CD14-positive monocyte (primary cell): ENCODE results near the gene DYNLT4. TPM values are rescaled to one million over a fixed set of nuclear protein-coding genes. Genes with fewer than 3 reads are reported as not detected.

ENCODE experiments used
- DNase-seq, 3 donors: peaks; one replicate each; pipeline ENCODE4 v3.0.0-alpha.2; 2011 to 2022
- H2AFZ ChIP-seq: 2 replicates; pipeline ENCODE4 v1.6.0; 2012; ENCODE audit warnings: mild to moderate bottlenecking, low read depth, low read length, inconsistent platforms; ENCODE audit not compliant: insufficient read depth, poor library complexity, severe bottlenecking
- H3K27ac ChIP-seq, 2 donors: 1 replicate in 1 of 2; 2 replicates in 1 of 2; pipeline ENCODE4 v1.5.1; 2012 to 2013; ENCODE audit warnings: low read length in 2 of 2, control low read depth in 1 of 2, inconsistent platforms in 1 of 2, low read depth in 1 of 2, mild to moderate bottlenecking in 1 of 2
- H3K27me3 ChIP-seq, 2 donors: one replicate each; pipeline versions ENCODE4 v1.6.0 to v1.6.1; 2011 to 2013; ENCODE audit warnings: low read length in 2 of 2; ENCODE audit not compliant: control insufficient read depth in 2 of 2, insufficient read depth in 2 of 2
- H3K36me3 ChIP-seq, 2 donors: replicated peaks in 1 of 2; 1 replicate in 1 of 2; 2 replicates in 1 of 2; pipeline versions ENCODE4 v1.5.1 to v1.6.1; 2012 to 2013; ENCODE audit warnings: low read length in 2 of 2, control low read depth in 1 of 2, inconsistent platforms in 1 of 2, mild to moderate bottlenecking in 1 of 2; ENCODE audit not compliant: insufficient read depth in 2 of 2, control insufficient read depth in 1 of 2
- H3K4me1 ChIP-seq, 2 donors: 1 replicate in 1 of 2; 2 replicates in 1 of 2; pipeline versions ENCODE4 v1.5.1 to v1.6.1; 2012 to 2013; ENCODE audit warnings: low read length in 2 of 2, control low read depth in 1 of 2, inconsistent platforms in 1 of 2, mild to moderate bottlenecking in 1 of 2, moderate library complexity in 1 of 2; ENCODE audit not compliant: insufficient read depth in 2 of 2, control insufficient read depth in 1 of 2
- H3K4me2 ChIP-seq: replicated peaks from 2 replicates; pipeline ENCODE3; 2012; ENCODE audit warnings: low read length, moderate library complexity, mild to moderate bottlenecking; ENCODE audit not compliant: poor library complexity, severe bottlenecking; ENCODE audit errors: extremely low read depth
- H3K4me3 ChIP-seq, 3 experiments: fragments of 200-600 bp in 1 of 3; sonication (generic) in 1 of 3; replicated peaks in 1 of 3; 1 replicate in 2 of 3; 2 replicates in 1 of 3; pipeline ENCODE4 v1.5.1; 2011 to 2013; ENCODE audit warnings: low read length in 3 of 3, mild to moderate bottlenecking in 3 of 3, control low read depth in 2 of 3, low read depth in 2 of 3, inconsistent platforms in 1 of 3, moderate library complexity in 1 of 3
- H3K79me2 ChIP-seq: 2 replicates; pipeline ENCODE4 v1.6.0; 2012; ENCODE audit warnings: mild to moderate bottlenecking, control low read depth, inconsistent platforms, low read length, moderate library complexity; ENCODE audit not compliant: insufficient read depth
- H3K9ac ChIP-seq: 2 replicates; pipeline ENCODE4 v1.6.0; 2017; ENCODE audit warnings: low read length, mild to moderate bottlenecking; ENCODE audit not compliant: insufficient read depth, poor library complexity, severe bottlenecking
- H3K9me3 ChIP-seq, 2 donors: replicated peaks in 1 of 2; 1 replicate in 1 of 2; 2 replicates in 1 of 2; pipeline versions ENCODE4 v1.5.1 to v1.6.1; 2012 to 2013; ENCODE audit warnings: low read length in 2 of 2, control low read depth in 1 of 2; ENCODE audit not compliant: control insufficient read depth in 1 of 2, insufficient read depth in 1 of 2
- H4K20me1 ChIP-seq: 2 replicates; pipeline ENCODE4 v1.6.0; 2012; ENCODE audit warnings: mild to moderate bottlenecking, low read length, control low read depth, moderate library complexity; ENCODE audit not compliant: insufficient read depth
- H3K27ac Mint-ChIP-seq, 7 donors: one replicate each; pipeline ENCODE4 v1.8.0; 2020; ENCODE audit warnings: mild to moderate bottlenecking in 7 of 7, mixed read lengths in 7 of 7, moderate library complexity in 6 of 7, inconsistent platforms in 2 of 7
- H3K27me3 Mint-ChIP-seq, 3 donors: one replicate each; pipeline ENCODE4 v1.8.0; 2021 to 2022; ENCODE audit warnings: low read depth in 3 of 3, mild to moderate bottlenecking in 3 of 3, mixed read lengths in 3 of 3, moderate library complexity in 3 of 3, inconsistent platforms in 1 of 3
- H3K36me3 Mint-ChIP-seq, 2 donors: one replicate each; pipeline ENCODE4 v1.8.0; 2020; ENCODE audit warnings: mixed read lengths in 2 of 2, inconsistent platforms in 1 of 2, mild to moderate bottlenecking in 1 of 2
- H3K4me1 Mint-ChIP-seq: one replicate; pipeline ENCODE4 v1.8.0; 2020; ENCODE audit warnings: mild to moderate bottlenecking, mixed read lengths
- H3K4me3 Mint-ChIP-seq, 2 donors: one replicate each; pipeline ENCODE4 v1.8.0; 2020; ENCODE audit warnings: mild to moderate bottlenecking in 2 of 2, mixed read lengths in 2 of 2, moderate library complexity in 1 of 2
- H3K9me3 Mint-ChIP-seq, 7 donors: one replicate each; pipeline ENCODE4 v1.8.0; 2020 to 2022; ENCODE audit warnings: mixed read lengths in 7 of 7, mild to moderate bottlenecking in 6 of 7, moderate library complexity in 6 of 7, inconsistent platforms in 2 of 7
- CTCF ChIP-seq: fragments of 200-600 bp; IDR thresholded peaks from one replicate; pipeline ENCODE4 v1.8.0; 2022; ENCODE audit warnings: antibody characterized with exemption, mild to moderate bottlenecking
- WGBS: methylation state at CpG from one replicate; pipeline ENCODE4 v1.1.5; 2013; ENCODE audit warnings: missing lambda C conversion rate; ENCODE audit not compliant: insufficient coverage; 5-methylcytosine and 5-hydroxymethylcytosine counted together
- intact Hi-C, 2 donors: fragments of 100-400 bp; cut with micrococcal nuclease; formaldehyde crosslinking; loops; one replicate each; pipeline versions ENCODE4 v1.15.0 to v1.15.1; 2023
- polyA plus RNA-seq, 3 donors: library from polyadenylated mRNA; depleted of rRNA in 1 of 3; unstranded in 2 of 3; stranded (reverse) in 1 of 3; fragments of 300-500 nt in 2 of 3; fragments of >200 nt in 1 of 3; fragmentation: Illumina TruSeq in 2 of 3; gene quantifications; 1 replicate in 2 of 3; 2 replicates in 1 of 3; pipeline ENCODE4 v1.2.3, GENCODE V29; 2012 to 2021

Gene DYNLT4
- polyA plus RNA-seq, 3 donors, result 0.91 to 2.8 (median 2.2) TPM

DNA sequence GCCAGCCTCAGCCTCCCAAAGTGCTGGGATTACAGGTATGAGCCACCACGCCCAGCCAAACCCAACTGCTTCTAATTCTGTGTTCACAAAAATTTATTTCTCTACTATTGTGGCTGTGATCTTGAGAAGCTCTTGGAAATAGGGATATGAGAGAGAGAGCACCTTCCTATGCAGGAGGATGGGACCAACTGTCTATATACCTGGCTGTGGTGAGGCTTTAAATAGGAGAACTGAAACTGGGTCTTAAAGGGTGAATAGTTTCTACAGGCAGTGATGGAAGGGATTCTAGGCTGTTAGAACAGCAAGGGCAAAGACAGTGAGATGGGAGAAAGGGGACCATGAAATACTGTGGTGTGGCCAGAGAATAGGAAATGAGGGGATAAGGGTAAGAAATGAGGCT, 44.2 kb upstream of the DYNLT4 start:
- Histone ChIP-seq H3K9me3 (no peaks in the 10 kb centered on the region), H3K27me3 (no peaks in the 10 kb centered on the region), H3K4me1 (no peaks in the 10 kb centered on the region), H4K20me1 (no peaks in the 10 kb centered on the region), H3K9ac (no peak overlapping the region), H3K4me3 (no peak overlapping the region), H2AFZ (no peak overlapping the region), H3K79me2 (no peaks in the 10 kb centered on the region), H3K36me3 (peaks cover 0 to 19% of the 10 kb centered on the region in 2 donors), H3K4me2 (no peak overlapping the region), H3K27ac (no peak overlapping the region)
- Mint-ChIP-seq H3K9me3 (peaks cover 0 to 5% (median 0%) of the 10 kb centered on the region in 7 donors), H3K4me3 (no peak overlapping the region), H3K27me3 (peaks cover 0 to 2% (median 0%) of the 10 kb centered on the region in 3 donors), H3K4me1 (peaks cover 6% of the 10 kb centered on the region), H3K36me3 (peaks cover 35 to 50% of the 10 kb centered on the region in 2 donors), H3K27ac (no peak overlapping the region)
- WGBS, result no CpG with 5 or more reads among the region's 1 CpG
- no peak for TF ChIP-seq CTCF
- intact Hi-C loops, result no loop called here
- DNase-seq, result no peak

DNA sequence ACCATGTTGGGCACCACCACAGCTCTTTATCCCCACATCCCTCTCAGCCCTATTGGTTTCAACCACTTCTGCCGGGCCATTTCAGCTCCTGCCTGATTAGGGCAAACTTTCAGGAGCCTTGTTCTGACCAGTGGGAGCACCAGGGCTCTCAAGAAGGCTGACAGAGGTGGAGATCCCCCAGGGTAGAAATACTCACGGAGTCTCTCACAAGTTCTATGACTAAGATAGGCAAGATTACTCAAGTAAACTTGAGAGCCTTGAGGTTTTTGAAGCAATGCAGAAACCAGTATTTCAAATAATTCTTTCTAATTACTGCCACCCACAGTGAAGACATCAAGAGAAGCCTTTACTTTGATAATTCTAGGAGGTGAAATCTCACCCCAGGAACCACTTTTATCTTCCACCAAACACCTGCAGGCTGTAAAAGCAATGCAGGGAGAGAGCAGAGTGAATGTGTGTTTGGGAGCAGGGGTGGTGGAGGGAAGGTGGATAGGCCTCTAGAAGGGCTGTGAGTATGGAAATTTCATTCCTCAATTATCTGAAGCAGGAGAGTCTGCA, 42.5 kb upstream of the DYNLT4 start:
- Mint-ChIP-seq H3K4me3 (no peak overlapping the region), H3K9me3 (peaks cover 0 to 5% (median 0%) of the 10 kb centered on the region in 7 donors), H3K36me3 (peaks cover 28 to 42% of the 10 kb centered on the region in 2 donors), H3K4me1 (no peaks in the 10 kb centered on the region), H3K27me3 (peaks cover 0 to 2% (median 0%) of the 10 kb centered on the region in 3 donors), H3K27ac (no peak overlapping the region)
- no peak overlapping the region for H3K4me2 ChIP-seq
- H3K9me3 ChIP-seq, result no peaks in the 10 kb centered on the region
- no peaks in the 10 kb centered on the region for H4K20me1 ChIP-seq
- H3K79me2 ChIP-seq, result no peaks in the 10 kb centered on the region
- DNase-seq, result no peak
- H3K9ac ChIP-seq, result no peak overlapping the region
- peaks cover 0 to 12% of the 10 kb centered on the region in 2 donors for H3K36me3 ChIP-seq
- H3K4me3 ChIP-seq, result no peak overlapping the region
- intact Hi-C loops, result no loop called here
- no peak overlapping the region for H2AFZ ChIP-seq
- 83% methylated on average over 1 of the region's 2 CpGs for WGBS
- H3K27me3 ChIP-seq, result no peaks in the 10 kb centered on the region
- no peak overlapping the region for H3K27ac ChIP-seq
- H3K4me1 ChIP-seq, result no peaks in the 10 kb centered on the region
- TF ChIP-seq CTCF, result no peak
